HCT116 (cell line): ENCODE data around the gene PHF13.

Experiments used
- EGR1 ChIP-seq: IDR thresholded peaks from 2 replicates; pipeline ENCODE4 v1.6.1; 2012; ENCODE audit warnings: low read depth
- FOSL1 ChIP-seq: IDR thresholded peaks from 2 replicates; pipeline ENCODE4 v1.6.1; 2012; ENCODE audit warnings: low read depth
- POLR2A ChIP-seq: IDR thresholded peaks from 2 replicates; pipeline ENCODE4 v1.7.0; 2011; ENCODE audit warnings: borderline replicate concordance; ENCODE audit not compliant: insufficient read depth, insufficient read length; ENCODE audit errors: extremely low read depth
- SRF ChIP-seq: IDR thresholded peaks from 2 replicates; pipeline ENCODE4 v1.6.1; 2012; ENCODE audit warnings: low read depth
- YY1 ChIP-seq: IDR thresholded peaks from 2 replicates; pipeline ENCODE4 v1.6.1; 2011; ENCODE audit warnings: low read length, low read depth, moderate library complexity, mild to moderate bottlenecking; ENCODE audit not compliant: insufficient replicate concordance; ENCODE audit errors: extremely low read depth
- TF ChIP-seq, protein P1 (sequence below), 3 experiments: fragments of 200-600 bp in 1 of 3; sonication (generic) in 1 of 3; IDR thresholded peaks in 2 of 3; conservative IDR thresholded peaks in 1 of 3; 2 replicates each; pipeline ENCODE4 v1.5.1; 2012 to 2017; ENCODE audit warnings: low read depth in 2 of 3, low read length in 2 of 3, antibody characterized with exemption in 1 of 3, borderline replicate concordance in 1 of 3, control low read depth in 1 of 3, mild to moderate bottlenecking in 1 of 3, mixed read lengths in 1 of 3, mixed run types in 1 of 3, moderate library complexity in 1 of 3; ENCODE audit not compliant: insufficient read depth in 1 of 3

GRCh38 chr1:6601049-6601922 is 12.2 kb upstream of the PHF13 start:
- TF ChIP-seq, protein P1, sequence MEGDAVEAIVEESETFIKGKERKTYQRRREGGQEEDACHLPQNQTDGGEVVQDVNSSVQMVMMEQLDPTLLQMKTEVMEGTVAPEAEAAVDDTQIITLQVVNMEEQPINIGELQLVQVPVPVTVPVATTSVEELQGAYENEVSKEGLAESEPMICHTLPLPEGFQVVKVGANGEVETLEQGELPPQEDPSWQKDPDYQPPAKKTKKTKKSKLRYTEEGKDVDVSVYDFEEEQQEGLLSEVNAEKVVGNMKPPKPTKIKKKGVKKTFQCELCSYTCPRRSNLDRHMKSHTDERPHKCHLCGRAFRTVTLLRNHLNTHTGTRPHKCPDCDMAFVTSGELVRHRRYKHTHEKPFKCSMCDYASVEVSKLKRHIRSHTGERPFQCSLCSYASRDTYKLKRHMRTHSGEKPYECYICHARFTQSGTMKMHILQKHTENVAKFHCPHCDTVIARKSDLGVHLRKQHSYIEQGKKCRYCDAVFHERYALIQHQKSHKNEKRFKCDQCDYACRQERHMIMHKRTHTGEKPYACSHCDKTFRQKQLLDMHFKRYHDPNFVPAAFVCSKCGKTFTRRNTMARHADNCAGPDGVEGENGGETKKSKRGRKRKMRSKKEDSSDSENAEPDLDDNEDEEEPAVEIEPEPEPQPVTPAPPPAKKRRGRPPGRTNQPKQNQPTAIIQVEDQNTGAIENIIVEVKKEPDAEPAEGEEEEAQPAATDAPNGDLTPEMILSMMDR (IDR thresholded peaks at IDR 0.05 in 2 of 3, conservative IDR thresholded peaks at IDR 0.05 in 1 of 3; ENCODE audit: borderline replicate concordance in 1 of 3, insufficient read depth in 1 of 3, low read depth in 2 of 3, low read length in 2 of 3): no peak
- TF ChIP-seq EGR1: no peak
- TF ChIP-seq SRF: no peak
- TF ChIP-seq FOSL1: no peak
- TF ChIP-seq YY1: no peak
- no peak for TF ChIP-seq POLR2A
